Kidney glomerular epithelial cell (primary cell): ENCODE data around the gene SLC5A2.
"Not testable (repeated sequence)": the region's sequence is repeated elsewhere in the genome, so short reads cannot be mapped to it uniquely, and the experiment has no call there.

Source experiments
- DNase-seq: peaks from one replicate; lab custom pipeline; 2025; lab: John Stamatoyannopoulos, UW

SLC5A2 gene

GRCh38 chr16:31483081-31483480 is at the start of gene SLC5A2:
Gene SLC5A2 (plus strand): TSS chr16:31483123. CDS start chr16:31483137, 14 bp downstream.
- DNase-seq, result no peak

- DNase-seq, result no peak
Measured at GRCh38 chr16:31435341-31436220, 47.3 kb upstream of the SLC5A2 start.

GRCh38 chr16:31436221-31437045 is 46.5 kb upstream of the SLC5A2 start:
- no peak for DNase-seq

- DNase-seq, result no peak
Measured at GRCh38 chr16:31438414-31438813, 44.5 kb upstream of the SLC5A2 start.

GRCh38 chr16:31439023-31439422 is 43.9 kb upstream of the SLC5A2 start:
- DNase-seq, result not testable (repeated sequence)

- DNase-seq, result no peak
Measured at GRCh38 chr16:31439519-31439918, 43.4 kb upstream of the SLC5A2 start.

- DNase-seq, result no peak
Measured at GRCh38 chr16:31440516-31441184, 42.3 kb upstream of the SLC5A2 start.

GRCh38 chr16:31441956-31442355 is 41.0 kb upstream of the SLC5A2 start:
- no peak for DNase-seq

- DNase-seq, result not testable (repeated sequence)
Measured at GRCh38 chr16:31445931-31446330, 37.0 kb upstream of the SLC5A2 start.

- DNase-seq, result no peak
Measured at GRCh38 chr16:31451201-31451600, 31.7 kb upstream of the SLC5A2 start.

GRCh38 chr16:31451681-31452351 is 31.1 kb upstream of the SLC5A2 start:
- peak; percentile 85 for DNase-seq

- peak; percentile 78 for DNase-seq
Measured at GRCh38 chr16:31452631-31453106, 30.3 kb upstream of the SLC5A2 start.

- no peak for DNase-seq
Measured at GRCh38 chr16:31453255-31454204, 29.4 kb upstream of the SLC5A2 start.

- DNase-seq, result no peak
Measured at GRCh38 chr16:31455601-31456314, 27.2 kb upstream of the SLC5A2 start.

GRCh38 chr16:31456988-31457360 is 25.9 kb upstream of the SLC5A2 start:
- DNase-seq, result no peak

GRCh38 chr16:31458073-31458843 is 24.7 kb upstream of the SLC5A2 start:
- peak; percentile 23 for DNase-seq

GRCh38 chr16:31458844-31459686 is 23.9 kb upstream of the SLC5A2 start, which contains the start of gene ARMC5:
Gene ARMC5 (plus strand): TSS chr16:31459501. CDS start chr16:31459525, 24 bp downstream.
- peak; percentile 89 for DNase-seq
